GM18505 (cell line): ENCODE measurements around the gene CYGB.
"Not testable (repeated sequence)": the region's sequence is repeated elsewhere in the genome, so short reads cannot be mapped to it uniquely, and the experiment has no call there.

Source experiments
- ATAC-seq: cut with Tn5 transposase; IDR thresholded peaks from one replicate; pipeline ENCODE4 v1.9.1; 2021; ENCODE audit not compliant: unreplicated experiment
- POLR2A ChIP-seq: IDR thresholded peaks from 4 replicates; pipeline ENCODE4 v1.6.1; 2011; ENCODE audit warnings: borderline replicate concordance; ENCODE audit not compliant: insufficient read depth, insufficient read length; ENCODE audit errors: extremely low read depth

CYGB gene

GRCh38 chr17:76534831-76535732, 2.4 kb downstream of the CYGB start:
- ATAC-seq, result no peak
- TF ChIP-seq POLR2A, result no peak

- ATAC-seq, result not testable (repeated sequence)
Observed at GRCh38 chr17:76533640-76534359, 3.7 kb downstream of the CYGB start.

- no peak for TF ChIP-seq POLR2A
- ATAC-seq, result no peak
Observed at GRCh38 chr17:76532072-76532651, 5.3 kb downstream of the CYGB start.

GRCh38 chr17:76531486-76532038, 5.9 kb downstream of the CYGB start:
- no peak for ATAC-seq
- TF ChIP-seq POLR2A, result no peak

- no peak for ATAC-seq
- no peak for TF ChIP-seq POLR2A
Observed at GRCh38 chr17:76530811-76531485, 6.6 kb downstream of the CYGB start.

- no peak for ATAC-seq
- no peak for TF ChIP-seq POLR2A
Observed at GRCh38 chr17:76530095-76530723, 7.3 kb downstream of the CYGB start.

- TF ChIP-seq POLR2A, result no peak
- ATAC-seq, result no peak
Observed at GRCh38 chr17:76529224-76530094, 8.1 kb downstream of the CYGB start.

GRCh38 chr17:76528528-76529223, 8.8 kb downstream of the CYGB start:
- no peak for ATAC-seq
- TF ChIP-seq POLR2A, result no peak

- no peak for ATAC-seq
- no peak for TF ChIP-seq POLR2A
Observed at GRCh38 chr17:76528156-76528527, 9.4 kb downstream of the CYGB start.

GRCh38 chr17:76527430-76528111, 9.9 kb downstream of the CYGB start:
- ATAC-seq, result no peak
- no peak for TF ChIP-seq POLR2A

- not testable (repeated sequence) for ATAC-seq
Observed at GRCh38 chr17:76527016-76527415, 10.5 kb downstream of the CYGB start.

- ATAC-seq, result not testable (repeated sequence)
Observed at GRCh38 chr17:76525513-76525833, 12.0 kb downstream of the CYGB start.
